Measurements from ENCODE around the gene DEF6.
"Not testable (repeated sequence)": the region's sequence is repeated elsewhere in the genome, so short reads cannot be mapped to it uniquely, and the experiment has no call there.

Gene DEF6

DNA sequence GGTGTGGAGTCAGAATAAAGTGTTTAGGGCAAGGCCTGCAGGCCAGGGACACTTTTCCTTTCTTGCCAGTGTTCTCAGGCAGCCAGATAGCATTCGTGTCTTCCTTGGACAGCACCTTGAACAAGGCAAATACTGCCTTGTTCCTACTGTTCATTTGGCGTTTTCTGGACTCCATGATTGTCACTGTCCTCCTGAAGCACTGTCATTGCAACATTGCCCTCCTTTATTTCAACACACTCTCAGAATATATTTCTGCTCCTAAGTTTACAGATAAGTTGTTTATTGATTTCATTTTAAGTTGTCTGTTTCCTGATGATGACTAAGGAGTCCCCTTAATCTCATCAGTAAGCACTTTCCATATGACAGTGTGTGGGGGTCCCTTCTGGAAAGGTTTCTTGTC is 15.1 kb upstream of the DEF6 start:
- DNase-seq (ENCODE audit: low spot score) = no peak

GRCh38 chr6:35283361-35283760 is 14.3 kb upstream of the DEF6 start:
- no peak for DNase-seq (ENCODE audit: low spot score)

DNA sequence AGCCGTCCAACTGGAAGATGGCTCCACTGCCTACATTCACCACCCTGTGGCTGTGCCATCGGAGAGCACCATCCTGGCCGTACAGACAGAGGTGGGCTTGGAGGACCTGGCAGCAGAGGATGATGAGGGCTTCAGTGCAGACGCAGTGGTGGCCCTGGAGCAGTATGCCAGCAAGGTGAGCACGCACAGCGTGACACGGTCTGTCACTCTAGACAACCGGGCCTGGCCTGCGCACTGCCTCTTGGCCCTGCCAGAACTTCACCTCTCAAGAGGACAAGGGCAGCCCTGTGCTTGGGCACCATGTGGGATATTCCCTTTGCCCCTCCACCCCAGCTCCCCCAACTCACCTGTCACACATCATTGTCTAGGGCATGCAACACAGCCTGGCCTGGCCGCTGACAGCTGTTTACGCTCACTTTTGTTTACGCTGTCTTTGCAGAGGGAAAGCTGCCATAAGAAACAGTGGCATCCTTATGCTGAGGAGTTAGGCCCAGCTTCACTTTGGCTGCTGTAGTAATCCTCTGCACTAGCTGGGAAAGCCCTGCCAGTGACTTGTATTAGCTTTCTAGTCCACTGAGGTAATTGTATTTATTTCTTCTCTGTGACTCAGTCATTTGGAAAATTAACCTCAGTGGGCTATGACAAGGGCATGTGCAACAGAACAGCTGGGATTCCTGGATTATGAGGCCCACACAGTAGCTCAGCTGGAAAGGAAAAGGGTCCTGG is 9.8 kb upstream of the DEF6 start:
- DNase-seq (ENCODE audit: low spot score) = no peak

DNA sequence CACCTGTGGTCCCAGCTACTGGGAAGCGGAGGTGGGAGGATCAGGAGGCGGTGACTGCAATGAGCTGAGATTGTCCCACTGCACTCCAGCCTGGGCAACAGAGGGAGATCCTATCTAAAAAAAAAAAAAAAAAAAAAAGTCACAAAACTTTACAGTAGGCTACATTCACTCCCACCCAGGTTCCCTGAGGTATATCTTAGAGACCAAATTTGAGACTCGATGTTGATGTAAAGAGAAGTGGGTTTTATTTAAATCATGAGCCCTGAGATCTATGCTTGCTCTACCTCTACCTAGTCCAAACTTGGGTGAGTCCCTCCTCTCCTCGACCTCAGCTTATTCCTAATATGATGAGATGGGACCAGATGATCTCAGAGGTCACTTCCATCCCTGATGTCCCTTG is 8.8 kb upstream of the DEF6 start:
- DNase-seq (ENCODE audit: low spot score) = no peak

GRCh38 chr6:35291491-35291890 is 6.1 kb upstream of the DEF6 start:
- DNase-seq (ENCODE audit: low spot score) = no peak

DNA sequence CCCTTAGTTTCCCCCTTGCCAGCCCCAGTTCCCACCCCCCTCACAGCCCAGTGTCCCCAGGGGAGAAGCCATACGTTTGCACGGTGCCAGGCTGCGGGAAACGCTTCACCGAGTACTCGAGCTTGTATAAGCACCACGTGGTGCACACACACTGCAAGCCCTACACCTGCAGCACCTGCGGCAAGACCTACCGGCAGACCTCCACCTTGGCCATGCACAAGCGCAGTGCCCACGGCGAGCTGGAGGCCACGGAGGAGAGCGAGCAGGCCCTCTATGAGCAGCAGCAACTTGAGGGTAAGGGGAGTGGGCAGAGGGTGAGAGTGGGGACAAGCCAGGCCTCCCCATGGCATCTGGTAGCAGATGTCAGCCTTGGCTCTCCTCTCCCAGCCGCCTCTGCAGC is 5.1 kb upstream of the DEF6 start:
- DNase-seq (ENCODE audit: low spot score) = no peak

DNA sequence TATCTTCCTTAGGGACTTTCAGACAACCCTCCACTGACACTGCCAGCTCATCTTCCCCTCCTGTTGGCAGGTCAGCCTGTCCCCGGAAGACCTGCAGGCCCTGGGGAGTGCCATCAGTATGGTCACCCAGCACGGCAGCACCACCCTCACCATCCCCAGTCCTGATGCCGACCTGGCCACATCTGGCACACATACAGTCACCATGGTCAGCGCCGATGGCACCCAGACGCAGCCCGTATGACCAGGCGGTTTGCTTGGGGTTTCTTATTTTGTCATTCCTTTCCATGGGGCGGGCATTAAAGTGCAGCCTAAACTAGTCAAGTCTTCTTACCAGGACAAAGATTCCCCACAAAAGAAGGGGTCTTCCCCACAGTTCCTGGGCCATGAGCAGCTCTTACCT is 3.9 kb upstream of the DEF6 start:
- DNase-seq (ENCODE audit: low spot score) = no peak

- DNase-seq (ENCODE audit: low spot score) = peak; percentile 71
Measured at GRCh38 chr6:35294308-35294945, 3.2 kb upstream of the DEF6 start.

DNA sequence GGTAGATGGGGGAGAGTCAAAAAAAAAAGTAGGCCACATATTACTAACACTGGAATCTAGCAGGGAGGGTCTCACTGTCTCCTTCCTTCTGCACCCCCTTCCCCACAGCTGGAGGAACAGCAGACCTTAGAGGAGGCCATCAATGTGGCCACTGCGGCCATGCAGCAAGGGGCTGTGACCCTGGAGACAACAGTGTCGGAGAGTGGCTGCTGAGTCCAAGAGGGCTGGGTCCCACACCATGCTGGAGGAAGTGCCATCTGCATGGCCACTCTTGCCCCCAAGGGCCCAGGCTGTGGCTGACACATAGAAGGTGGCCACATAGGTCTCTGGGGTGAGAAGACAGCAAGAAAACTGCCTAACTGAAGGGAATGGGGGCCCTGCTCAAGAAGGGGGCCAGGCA is 2.6 kb upstream of the DEF6 start:
- no peak for DNase-seq (ENCODE audit: low spot score)

- DNase-seq (ENCODE audit: low spot score) = no peak
Measured at GRCh38 chr6:35295521-35296315, 1.9 kb upstream of the DEF6 start.

GRCh38 chr6:35296931-35297600 is 552 bp upstream of the DEF6 start:
- no peak for DNase-seq (ENCODE audit: low spot score)

- DNase-seq (ENCODE audit: low spot score) = no peak
Measured at GRCh38 chr6:35298625-35299140, 1.1 kb downstream of the DEF6 start.

DNA sequence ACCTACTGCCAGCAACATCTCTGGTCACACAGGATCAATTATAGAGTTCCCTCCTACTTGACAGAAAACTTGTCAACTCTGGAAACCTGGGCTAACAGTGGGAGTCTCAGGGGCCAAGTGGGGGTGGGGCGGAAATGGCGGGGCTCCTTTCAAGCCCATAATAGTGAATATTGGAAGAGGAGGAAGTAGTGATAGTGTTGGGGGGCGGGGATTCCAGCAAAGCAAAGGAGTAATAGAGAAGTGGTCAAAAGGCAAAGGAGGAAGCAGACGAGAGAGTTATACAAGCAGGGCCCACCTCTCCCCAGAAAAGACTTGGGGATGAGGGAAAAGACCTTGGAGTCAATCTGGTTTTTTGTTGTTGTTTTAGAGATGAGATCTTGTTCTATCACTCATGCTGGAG is 2.1 kb downstream of the DEF6 start:
- DNase-seq (ENCODE audit: low spot score) = no peak

DNA sequence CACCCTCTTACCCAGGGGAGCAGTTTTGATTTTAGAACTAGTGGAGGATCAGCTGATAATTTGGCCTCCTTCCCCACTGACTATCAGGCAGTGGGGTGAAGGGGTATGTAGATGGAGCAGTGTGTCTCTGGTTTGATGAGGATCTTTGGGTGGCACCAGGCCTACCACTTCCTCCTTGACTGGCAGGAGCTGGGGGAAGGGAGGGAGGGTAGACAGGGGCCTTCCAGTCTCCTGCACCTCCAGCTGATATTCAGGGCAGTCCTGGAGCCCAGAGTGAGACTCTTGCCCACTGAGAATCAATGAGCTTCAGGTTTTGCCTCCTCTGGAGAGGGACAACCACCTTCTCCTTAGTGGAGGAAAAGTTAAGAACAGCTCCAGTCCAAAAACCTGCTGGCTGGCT is 3.2 kb downstream of the DEF6 start:
- no peak for DNase-seq (ENCODE audit: low spot score)

DNA sequence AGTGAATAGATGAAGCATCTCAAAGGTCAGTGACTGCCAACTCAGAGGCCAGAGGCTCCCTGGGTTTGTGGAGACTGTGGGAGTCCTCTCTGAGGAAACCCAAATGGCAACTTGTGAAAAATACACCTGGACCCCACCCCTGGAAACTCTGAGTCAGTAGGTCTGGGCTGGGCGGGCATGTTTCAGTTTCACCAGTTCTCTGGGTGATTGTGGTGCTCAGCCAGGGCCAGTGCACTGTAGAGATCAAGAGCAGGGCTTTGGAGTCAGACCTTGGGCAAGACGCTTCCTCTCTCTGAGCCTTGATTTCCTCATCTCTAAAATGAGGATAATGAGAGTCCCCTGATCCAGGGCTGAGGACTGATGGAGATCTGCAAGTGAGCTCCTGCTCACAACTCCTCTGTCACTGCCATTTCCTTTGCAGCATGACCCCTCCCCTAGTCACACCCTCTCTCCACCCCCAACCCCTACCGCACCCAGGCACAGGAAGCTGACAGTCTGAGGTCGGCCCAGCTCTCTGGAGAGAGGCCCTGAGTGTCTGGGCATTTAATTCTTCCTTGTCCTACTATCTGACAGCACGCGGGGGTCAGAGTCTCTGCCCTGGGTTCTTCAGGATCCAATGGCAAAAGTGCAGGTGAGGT is 5.1 kb downstream of the DEF6 start:
- no peak for DNase-seq (ENCODE audit: low spot score)

- DNase-seq (ENCODE audit: low spot score) = no peak
Measured at GRCh38 chr6:35304299-35304698, 6.7 kb downstream of the DEF6 start.

DNA sequence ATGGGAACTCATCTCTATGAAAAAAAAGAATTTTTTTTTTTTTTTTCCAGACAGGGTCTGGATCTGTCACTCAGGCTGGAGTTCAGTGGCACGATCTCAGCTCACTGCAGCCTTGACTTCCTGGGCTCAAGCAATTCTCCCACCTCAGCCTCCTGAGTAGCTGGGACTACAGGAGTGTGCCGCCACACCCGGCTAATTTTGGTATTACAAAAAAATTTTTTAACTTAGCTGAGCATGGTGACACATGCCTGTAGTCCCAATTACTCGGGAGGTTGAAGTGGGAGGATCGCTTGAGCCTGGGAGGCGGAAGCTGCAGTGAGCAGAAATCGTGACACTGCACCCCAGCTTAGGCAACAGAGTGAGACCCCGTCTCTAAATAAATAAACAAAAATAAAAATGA is 7.5 kb downstream of the DEF6 start:
- DNase-seq (ENCODE audit: low spot score) = no peak

DNA sequence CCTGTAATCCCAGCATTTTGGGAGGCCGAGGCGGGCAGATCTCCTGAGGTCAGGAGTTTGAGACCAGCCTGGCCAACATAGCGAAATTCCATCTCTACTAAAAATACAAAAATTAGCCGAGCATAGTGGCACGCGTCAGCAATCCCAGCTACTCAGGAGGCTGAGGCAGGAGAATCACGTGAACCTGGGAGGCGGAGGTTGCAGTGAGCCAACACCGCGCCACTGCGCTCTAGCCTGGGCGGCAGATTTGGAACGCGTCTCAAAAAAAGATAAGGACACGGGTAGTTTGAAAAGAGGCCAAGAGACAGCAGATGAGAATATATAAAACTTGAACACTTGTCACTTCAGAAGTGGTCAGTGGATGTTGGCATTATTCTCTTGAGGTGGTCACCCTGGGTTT is 9.5 kb downstream of the DEF6 start:
- DNase-seq (ENCODE audit: low spot score) = not testable (repeated sequence)

DNA sequence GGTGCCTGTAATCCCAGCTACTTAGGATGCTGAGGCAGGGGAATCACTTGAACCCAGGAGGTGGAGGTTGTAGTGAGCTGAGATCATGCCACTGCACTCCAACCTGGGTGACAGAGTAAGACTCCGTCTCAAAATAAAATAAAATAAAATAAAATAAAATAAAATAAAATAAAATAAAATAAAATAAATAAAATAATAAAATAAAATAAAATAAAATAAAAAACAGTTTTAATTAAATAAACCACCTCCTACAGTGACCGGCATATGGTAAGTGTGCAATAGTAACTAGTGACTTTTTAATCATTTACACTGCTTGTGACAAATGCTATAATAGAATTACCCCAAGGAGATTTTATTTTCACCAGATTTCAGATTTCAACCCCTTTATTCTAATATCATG is 10.9 kb downstream of the DEF6 start:
- not testable (repeated sequence) for DNase-seq (ENCODE audit: low spot score)

DNA sequence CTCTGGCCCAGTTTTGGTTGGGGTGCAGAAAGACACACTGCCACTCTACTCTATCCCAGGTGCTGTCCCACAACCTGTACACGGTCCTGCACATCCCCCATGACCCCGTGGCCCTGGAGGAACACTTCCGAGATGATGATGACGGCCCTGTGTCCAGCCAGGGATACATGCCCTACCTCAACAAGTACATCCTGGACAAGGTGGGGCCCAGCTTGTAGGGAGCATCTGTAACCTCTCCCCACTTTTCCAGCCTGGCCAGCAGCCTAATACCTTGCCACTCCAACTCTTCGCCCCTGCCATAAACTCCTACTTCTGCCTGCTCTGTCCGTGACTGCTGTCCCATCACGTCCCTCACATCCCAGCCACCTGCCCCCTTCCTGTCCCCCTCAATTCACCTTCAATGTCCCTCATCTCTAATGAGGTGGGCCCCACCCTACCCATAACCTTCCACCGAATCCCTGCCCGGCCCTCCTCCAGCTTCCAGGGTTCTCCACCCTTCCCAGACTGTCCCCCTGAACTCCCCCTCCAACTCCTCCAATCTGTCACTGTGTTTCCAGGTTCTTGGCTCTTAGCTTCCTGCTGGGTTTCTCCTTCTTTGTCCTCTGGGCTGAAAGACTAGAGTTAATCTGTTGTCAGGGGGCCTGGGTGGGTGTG is 12.1 kb downstream of the DEF6 start:
- no peak for DNase-seq (ENCODE audit: low spot score)

GRCh38 chr6:35310265-35310831 is 12.7 kb downstream of the DEF6 start:
- DNase-seq (ENCODE audit: low spot score) = no peak
